SU-DHL-6 (cell line): ENCODE measurements around the gene CRMP1.

Source experiments
- H2AFZ ChIP-seq: fragments of 200-600 bp; sonication (generic); 2 replicates; pipeline ENCODE4 v1.6.1; 2014; ENCODE audit warnings: low read depth, mild to moderate bottlenecking, moderate library complexity, mixed read lengths, antibody characterized with exemption, low read length; ENCODE audit not compliant: severe bottlenecking
- H3F3A ChIP-seq: fragments of 200-600 bp; shearing (Covaris generic); 2 replicates; pipeline ENCODE4 v1.6.0; 2016; ENCODE audit warnings: antibody characterized with exemption, mild to moderate bottlenecking; ENCODE audit not compliant: insufficient read depth
- H3K27ac ChIP-seq: fragments of 200-600 bp; sonication (generic); 2 replicates; pipeline ENCODE4 v1.5.1; 2016; ENCODE audit warnings: low read depth, mild to moderate bottlenecking, low read length, moderate library complexity, mixed read lengths
- H3K27me3 ChIP-seq: fragments of 200-600 bp; sonication (generic), shearing (Covaris generic); 2 replicates; pipeline ENCODE4 v1.6.0; 2014; ENCODE audit warnings: mild to moderate bottlenecking, low read length
- H3K36me3 ChIP-seq: fragments of 200-600 bp; sonication (generic); 2 replicates; pipeline ENCODE4 v1.6.1; 2014; ENCODE audit warnings: mild to moderate bottlenecking, low read length, mixed read lengths
- H3K4me2 ChIP-seq: fragments of 300-600, 200-600 bp; shearing (Covaris generic), sonication (generic); 2 replicates; pipeline ENCODE4 v1.6.0; 2014; ENCODE audit warnings: low read length, low read depth, mild to moderate bottlenecking; ENCODE audit not compliant: poor library complexity, severe bottlenecking
- H3K4me3 ChIP-seq: fragments of 200-600 bp; sonication (generic); 2 replicates; pipeline ENCODE4 v1.5.1; 2014; ENCODE audit warnings: antibody characterized with exemption, low read length, mild to moderate bottlenecking, mixed read lengths; ENCODE audit not compliant: insufficient read depth, poor library complexity, severe bottlenecking
- H3K79me2 ChIP-seq: fragments of 200-600 bp; sonication (generic); 2 replicates; pipeline ENCODE4 v1.6.1; 2014; ENCODE audit warnings: mild to moderate bottlenecking, low read length, moderate library complexity; ENCODE audit not compliant: insufficient read depth
- H3K9ac ChIP-seq: fragments of 200-600 bp; sonication (generic); 2 replicates; pipeline ENCODE4 v1.7.0; 2014; ENCODE audit warnings: mild to moderate bottlenecking, low read length
- H3K9me2 ChIP-seq: fragments of 200-600 bp; sonication (generic); replicated peaks from 2 replicates; pipeline ENCODE4 v1.6.1; 2014; ENCODE audit warnings: low read length; ENCODE audit not compliant: insufficient read depth
- H3K9me3 ChIP-seq: fragments of 200-600 bp; sonication (generic); 2 replicates; pipeline ENCODE4 v1.6.1; 2014; ENCODE audit warnings: low read length, mixed read lengths; ENCODE audit not compliant: insufficient read depth
- H4K20me1 ChIP-seq: fragments of 200-600 bp; sonication (generic); 2 replicates; pipeline ENCODE4 v1.6.1; 2014; ENCODE audit warnings: low read depth, mild to moderate bottlenecking, antibody characterized with exemption, low read length, moderate library complexity, mixed read lengths
- EZH2phosphoT487 ChIP-seq: fragments of 200-600 bp; sonication (generic), shearing (Covaris generic); conservative IDR thresholded peaks from 2 replicates; pipeline ENCODE4 v1.6.1; 2018; ENCODE audit warnings: mild to moderate bottlenecking, antibody characterized with exemption, low read length, moderate library complexity, mixed read lengths
- TF ChIP-seq, protein P1 (sequence below): fragments of 200-600 bp; sonication (generic); IDR thresholded peaks from one replicate; pipeline ENCODE4 v1.5.1; 2017; ENCODE audit warnings: antibody characterized with exemption, mild to moderate bottlenecking, low read length, moderate library complexity; ENCODE audit not compliant: insufficient read depth, poor library complexity, severe bottlenecking

The CRMP1 gene

DNA sequence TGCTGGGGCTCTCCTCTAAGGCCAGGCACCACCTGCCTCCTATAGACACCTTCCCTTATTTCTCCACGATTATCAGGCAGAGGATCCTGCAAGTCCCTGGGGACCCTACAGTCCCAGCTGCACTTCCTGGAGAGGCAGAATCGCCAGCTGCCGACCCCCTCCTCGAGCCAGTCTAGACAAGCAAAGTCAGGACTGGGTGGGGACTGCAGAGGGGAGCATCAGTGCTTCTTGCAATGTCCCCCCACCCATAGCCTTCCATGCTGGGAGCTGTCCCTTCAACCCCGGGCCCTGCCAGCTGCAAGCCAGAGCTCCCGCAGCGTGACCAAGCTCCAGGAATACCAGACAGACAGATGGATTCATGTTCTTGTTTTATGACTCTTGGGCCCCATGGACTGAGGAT lies 1.4 kb upstream of the CRMP1 start:
- Histone ChIP-seq H3K9ac (no peak overlapping the region), H3K27ac (no peak overlapping the region), H3K9me3 (no peaks in the 10 kb centered on the region), H3K27me3 (no peaks in the 10 kb centered on the region), H3K79me2 (no peaks in the 10 kb centered on the region), H3K9me2 (no peaks in the 10 kb centered on the region), H3K4me3 (no peak overlapping the region), H3K4me2 (no peak overlapping the region), H3K36me3 (no peaks in the 10 kb centered on the region), H2AFZ (no peak overlapping the region), H4K20me1 (no peaks in the 10 kb centered on the region), H3F3A (no peaks in the 10 kb centered on the region)
- TF ChIP-seq, protein P1, sequence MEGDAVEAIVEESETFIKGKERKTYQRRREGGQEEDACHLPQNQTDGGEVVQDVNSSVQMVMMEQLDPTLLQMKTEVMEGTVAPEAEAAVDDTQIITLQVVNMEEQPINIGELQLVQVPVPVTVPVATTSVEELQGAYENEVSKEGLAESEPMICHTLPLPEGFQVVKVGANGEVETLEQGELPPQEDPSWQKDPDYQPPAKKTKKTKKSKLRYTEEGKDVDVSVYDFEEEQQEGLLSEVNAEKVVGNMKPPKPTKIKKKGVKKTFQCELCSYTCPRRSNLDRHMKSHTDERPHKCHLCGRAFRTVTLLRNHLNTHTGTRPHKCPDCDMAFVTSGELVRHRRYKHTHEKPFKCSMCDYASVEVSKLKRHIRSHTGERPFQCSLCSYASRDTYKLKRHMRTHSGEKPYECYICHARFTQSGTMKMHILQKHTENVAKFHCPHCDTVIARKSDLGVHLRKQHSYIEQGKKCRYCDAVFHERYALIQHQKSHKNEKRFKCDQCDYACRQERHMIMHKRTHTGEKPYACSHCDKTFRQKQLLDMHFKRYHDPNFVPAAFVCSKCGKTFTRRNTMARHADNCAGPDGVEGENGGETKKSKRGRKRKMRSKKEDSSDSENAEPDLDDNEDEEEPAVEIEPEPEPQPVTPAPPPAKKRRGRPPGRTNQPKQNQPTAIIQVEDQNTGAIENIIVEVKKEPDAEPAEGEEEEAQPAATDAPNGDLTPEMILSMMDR, result no peak
- TF ChIP-seq EZH2phosphoT487, result no peak

DNA sequence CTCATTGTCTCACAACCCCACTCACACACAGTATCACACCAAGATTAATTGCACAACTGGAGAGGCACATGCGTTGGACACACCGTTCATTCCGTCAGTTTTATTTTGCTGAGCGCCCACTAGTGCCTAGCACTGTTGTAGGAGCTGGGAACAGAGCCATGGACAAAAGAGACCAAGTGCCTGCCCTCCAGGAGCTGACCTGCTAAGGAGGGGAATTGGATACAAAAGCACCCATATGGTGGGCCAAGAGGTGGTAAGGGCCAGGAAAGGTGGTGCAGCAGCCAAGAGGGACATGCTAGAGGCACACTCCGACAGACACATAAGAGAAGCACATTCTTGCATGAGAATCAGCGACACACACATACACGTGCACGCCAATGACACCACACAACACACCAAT lies 705 bp upstream of the CRMP1 start:
- H3K4me2 ChIP-seq, result no peak overlapping the region
- no peak overlapping the region for H3K27ac ChIP-seq
- no peaks in the 10 kb centered on the region for H3K36me3 ChIP-seq
- H3K9ac ChIP-seq, result no peak overlapping the region
- H2AFZ ChIP-seq, result no peak overlapping the region
- H3K79me2 ChIP-seq, result no peaks in the 10 kb centered on the region
- H4K20me1 ChIP-seq, result no peaks in the 10 kb centered on the region
- H3K27me3 ChIP-seq, result no peaks in the 10 kb centered on the region
- no peak for TF ChIP-seq EZH2phosphoT487
- TF ChIP-seq, protein P1, result no peak
- no peaks in the 10 kb centered on the region for H3F3A ChIP-seq
- no peak overlapping the region for H3K4me3 ChIP-seq
- H3K9me2 ChIP-seq, result no peaks in the 10 kb centered on the region
- H3K9me3 ChIP-seq, result no peaks in the 10 kb centered on the region

DNA sequence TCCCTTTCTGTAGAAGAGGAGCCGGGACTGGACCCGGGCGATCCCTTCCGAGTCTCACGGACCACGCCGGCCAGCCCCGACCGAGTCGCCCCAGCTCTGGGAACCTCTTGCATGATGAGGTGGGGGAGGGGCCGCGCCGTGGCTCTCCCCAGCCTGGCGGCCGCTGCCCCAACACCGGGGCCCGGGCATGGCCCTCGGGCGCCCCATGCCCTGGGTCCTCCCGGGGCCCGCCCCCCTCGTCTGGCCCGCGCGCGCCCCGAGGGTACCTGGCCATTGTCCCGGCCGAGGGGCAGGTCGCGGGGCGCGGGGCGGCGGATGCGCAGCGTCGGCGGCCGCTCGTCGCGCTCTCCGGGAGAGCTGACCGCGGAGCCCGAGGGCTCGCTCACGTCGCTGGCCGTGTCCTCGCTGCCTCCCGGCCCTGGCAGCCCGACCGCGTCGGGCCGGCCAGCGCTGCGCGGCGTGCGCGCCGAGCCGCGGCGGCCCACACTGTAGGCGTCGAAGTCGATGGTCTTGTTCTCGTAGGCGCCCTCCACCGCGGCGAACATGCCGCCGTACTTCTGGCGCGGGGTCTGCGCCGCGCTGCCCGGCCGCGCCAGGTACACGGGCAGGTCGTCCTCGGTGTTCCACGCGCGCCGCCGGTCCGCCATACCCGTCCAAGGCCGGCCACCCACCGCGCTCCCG lies 423 bp downstream of the CRMP1 start:
- Histone ChIP-seq H2AFZ (no peak overlapping the region), H3K79me2 (no peaks in the 10 kb centered on the region), H3K9me3 (no peaks in the 10 kb centered on the region), H3K9me2 (no peaks in the 10 kb centered on the region), H3K27me3 (no peaks in the 10 kb centered on the region), H3K27ac (no peak overlapping the region), H3K4me2 (no peak overlapping the region), H3K4me3 (no peak overlapping the region), H4K20me1 (no peaks in the 10 kb centered on the region), H3K9ac (no peak overlapping the region), H3F3A (no peaks in the 10 kb centered on the region), H3K36me3 (no peaks in the 10 kb centered on the region)
- no peak for TF ChIP-seq EZH2phosphoT487
- TF ChIP-seq, protein P1, result no peak
